HG02798 (cell line): Measurements from ENCODE around the gene RAB18.
"Not testable (repeated sequence)": the region's sequence is repeated elsewhere in the genome, so short reads cannot be mapped to it uniquely, and the experiment has no call there.

Source experiments
- ATAC-seq: cut with Tn5 transposase; IDR thresholded peaks from one replicate; pipeline ENCODE4 v1.9.1; 2021; ENCODE audit warnings: mild to moderate bottlenecking; ENCODE audit not compliant: unreplicated experiment, poor library complexity

Gene RAB18

DNA sequence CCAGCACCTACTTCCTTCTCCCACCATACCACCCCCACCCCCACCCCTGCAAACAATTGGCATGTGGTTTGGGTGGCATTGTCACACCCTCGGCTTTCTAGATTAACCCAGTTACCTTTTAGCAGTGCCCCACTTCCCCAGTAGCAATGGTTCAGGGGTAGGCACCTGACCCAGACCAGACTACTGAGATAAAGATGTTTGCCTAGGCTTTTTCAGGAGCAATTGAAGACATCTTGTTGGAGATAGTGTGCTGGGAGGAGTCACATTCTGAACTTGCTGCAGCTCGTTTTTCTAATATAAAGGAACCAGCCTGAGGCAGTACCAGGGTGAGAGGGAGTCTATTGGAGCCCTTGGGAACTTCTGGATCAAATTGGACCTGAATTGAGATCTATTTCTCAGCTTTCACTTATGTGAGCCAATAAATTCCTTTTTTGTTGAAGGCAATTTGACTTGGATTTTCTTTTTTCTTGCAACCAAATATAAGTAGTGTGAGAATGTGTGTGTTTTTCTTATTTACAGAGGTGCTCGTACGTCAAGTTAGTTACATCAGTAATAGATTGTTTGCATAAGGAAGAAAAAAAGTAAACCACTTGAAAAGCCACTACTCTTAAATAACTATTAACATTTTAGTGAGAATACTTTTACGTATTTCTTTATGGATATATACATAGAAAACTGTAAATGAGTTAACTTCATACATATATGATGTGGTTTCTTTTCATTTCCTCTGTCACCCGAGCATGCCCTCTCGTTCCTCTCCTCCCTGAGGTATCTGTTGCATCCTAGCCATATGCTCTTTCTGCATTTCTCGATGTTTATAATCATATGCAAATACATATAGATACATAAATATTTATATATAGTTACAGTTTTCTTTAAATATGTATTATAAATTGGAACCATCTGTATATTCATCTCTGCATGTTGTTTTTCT is 38.0 kb downstream of the RAB18 start:
- ATAC-seq: no peak

DNA sequence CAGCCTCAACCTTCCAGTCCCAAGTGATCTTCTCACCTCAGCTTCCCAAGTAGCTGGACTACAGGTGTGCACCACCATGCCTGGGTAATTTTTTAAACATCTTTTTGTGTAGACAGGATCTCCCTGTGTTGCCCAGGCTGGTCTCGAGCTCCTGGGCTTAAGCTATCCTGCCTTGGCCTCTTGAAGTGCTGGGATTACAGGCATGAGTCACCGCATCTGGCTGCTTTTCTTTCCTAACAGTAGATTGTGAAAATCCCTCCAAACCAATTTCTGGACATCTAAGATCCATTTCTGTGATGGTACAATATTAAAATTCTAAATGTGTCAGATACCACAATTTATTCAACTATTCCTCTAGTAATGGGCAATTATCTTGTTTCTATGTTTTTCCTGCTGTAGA is 38.7 kb downstream of the RAB18 start:
- ATAC-seq: no peak

- no peak for ATAC-seq
These were observed 42.9 kb downstream of the RAB18 start for GRCh38 chr10:27547047-27547446.

DNA sequence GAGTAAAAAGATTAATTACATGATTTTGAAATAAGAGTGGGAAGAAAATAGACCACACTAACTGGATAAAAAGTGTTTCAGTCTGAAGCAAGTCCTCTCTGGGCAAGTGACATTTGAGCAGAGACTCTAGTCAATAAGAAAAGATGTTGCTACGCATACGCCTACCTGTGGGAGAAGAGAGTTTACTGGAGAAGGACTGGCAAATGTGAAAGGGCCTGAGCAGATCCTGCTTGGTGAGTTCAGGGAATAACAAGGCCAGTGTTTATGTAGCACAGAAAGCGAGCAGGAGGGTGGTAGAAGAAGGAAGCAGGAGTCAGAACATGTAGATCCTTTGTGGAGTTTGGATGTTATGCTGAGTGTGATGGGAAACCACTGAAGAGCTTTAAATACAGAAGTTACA is 43.4 kb downstream of the RAB18 start:
- ATAC-seq: no peak

DNA sequence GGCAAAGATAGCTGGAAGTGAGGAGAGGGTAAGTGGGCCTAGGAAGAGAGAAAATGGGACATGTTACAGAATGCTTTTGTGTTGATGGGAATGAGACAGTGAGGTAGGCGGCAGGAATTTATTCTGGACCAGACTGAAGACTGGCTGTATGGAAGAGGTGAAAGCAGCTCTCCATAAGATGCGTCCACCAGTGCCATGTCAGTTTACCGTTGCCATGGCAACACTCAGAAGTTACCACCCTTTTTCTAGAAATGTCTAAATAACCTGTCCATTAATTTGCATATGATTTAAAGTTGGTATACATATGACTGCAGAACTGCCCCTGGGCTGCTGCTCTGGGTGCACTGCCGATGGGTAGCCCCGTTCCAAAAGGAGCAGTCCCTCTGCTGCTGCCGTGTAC is 46.7 kb downstream of the RAB18 start:
- ATAC-seq: no peak

DNA sequence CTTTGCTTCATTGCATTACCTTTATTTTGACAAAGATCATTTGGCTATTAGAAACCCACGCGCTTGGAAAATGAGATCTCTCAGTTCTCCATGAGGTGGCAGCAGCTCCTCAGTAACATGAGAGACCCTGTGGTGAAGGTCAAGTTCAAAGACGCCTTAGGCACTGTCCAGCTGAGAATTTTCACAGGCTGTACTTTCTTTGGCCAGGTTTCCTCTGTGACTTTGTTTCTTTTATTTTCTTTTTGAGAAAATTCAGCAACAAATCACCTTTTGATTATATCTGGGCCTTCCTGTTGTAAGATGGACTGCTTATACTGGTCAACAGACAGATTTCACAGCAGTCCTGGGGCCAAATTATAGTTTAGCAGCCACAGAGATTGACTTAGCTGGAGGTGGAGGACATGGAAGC is 54.5 kb downstream of the RAB18 start:
- peak; percentile 68 for ATAC-seq

- ATAC-seq: no peak
These were observed 57.2 kb downstream of the RAB18 start for GRCh38 chr10:27561334-27561733.

- ATAC-seq: no peak
These were observed 60.3 kb downstream of the RAB18 start for GRCh38 chr10:27564398-27564797.

- ATAC-seq: no peak
These were observed 60.8 kb downstream of the RAB18 start for GRCh38 chr10:27564880-27565279.

DNA sequence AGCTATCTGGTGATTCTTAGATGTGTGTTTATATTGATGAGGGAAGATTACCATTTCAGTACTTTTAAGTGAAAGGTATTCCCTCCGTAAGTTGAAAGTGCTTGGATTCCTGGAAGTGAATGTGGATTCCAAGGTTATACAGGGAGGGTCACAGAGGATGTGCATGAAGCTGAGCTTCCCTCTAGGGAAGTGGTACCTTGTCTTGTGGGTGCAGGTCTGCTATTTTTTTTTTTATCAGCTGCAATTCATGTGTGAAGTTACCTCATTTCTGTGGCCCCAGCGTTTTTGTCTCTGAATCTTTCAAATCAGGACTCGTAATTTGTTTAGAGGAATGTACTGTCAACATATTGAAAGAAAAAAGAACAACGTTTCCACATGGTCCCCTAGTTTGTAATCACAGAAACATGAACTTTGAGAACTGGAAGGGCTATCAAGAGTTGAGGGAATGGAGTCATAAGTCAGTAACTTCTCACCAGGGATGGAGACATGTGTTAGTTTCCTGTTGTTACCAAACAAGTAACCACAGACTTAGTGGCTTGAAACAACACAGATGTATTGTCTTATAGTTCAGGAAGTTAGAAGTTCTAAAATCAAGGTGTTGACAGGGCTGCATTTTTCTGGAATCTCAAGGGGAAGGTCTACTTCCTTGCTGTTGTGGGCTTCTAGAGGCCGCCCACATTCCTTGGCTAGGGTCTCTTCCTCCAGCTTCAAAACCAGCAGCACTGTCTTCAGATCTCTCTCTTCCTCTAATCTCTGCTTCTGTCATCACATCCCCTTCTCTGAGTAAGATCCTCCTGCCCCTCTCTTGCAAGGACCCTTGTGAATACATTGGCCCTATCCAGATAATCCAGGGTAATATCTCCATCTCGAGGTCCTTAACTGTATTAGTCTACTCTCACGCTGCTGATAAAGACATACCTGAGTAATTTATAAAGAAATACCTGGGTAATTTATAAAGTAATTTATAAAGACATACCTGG is 64.4 kb downstream of the RAB18 start:
- no peak for ATAC-seq

DNA sequence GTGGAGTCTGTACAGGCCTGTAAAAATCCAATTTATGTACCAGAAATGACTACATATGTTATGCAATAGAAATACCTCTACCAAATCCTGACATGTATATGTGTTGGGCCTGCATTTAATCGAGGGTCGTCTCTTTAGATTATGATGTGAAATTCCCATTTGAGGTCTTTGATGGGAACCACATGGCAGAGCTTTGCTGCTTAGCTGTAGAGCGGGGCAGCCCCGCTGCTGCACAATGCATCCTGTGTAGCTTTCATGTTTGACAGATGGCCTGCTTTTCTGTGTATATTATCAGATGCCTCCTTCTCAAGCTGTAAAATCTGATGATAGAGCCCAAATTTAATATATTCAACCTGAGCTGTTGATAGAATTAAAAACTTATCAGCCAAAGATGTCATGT is 65.8 kb downstream of the RAB18 start:
- no peak for ATAC-seq

DNA sequence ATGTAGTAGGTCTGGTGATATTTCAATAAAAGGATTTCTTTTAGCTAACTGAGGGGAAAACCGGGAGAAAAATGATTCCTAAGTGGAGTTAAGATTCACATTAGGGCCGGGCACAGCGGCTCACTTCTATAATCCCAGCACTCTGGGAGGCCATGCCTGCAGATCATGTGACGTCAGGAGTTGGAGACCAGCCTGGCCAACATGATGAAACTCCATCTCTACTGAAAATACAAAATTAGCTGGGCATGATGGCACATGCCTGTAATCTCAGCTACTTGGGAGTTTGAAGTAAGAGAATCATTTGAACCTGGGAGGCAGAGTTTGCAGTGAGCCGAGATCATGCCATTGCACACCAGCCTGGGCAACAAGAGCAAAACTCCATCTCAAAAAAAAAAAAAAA is 72.9 kb downstream of the RAB18 start:
- ATAC-seq: not testable (repeated sequence)

GRCh38 chr10:27578316-27578715 is 74.2 kb downstream of the RAB18 start:
- no peak for ATAC-seq

DNA sequence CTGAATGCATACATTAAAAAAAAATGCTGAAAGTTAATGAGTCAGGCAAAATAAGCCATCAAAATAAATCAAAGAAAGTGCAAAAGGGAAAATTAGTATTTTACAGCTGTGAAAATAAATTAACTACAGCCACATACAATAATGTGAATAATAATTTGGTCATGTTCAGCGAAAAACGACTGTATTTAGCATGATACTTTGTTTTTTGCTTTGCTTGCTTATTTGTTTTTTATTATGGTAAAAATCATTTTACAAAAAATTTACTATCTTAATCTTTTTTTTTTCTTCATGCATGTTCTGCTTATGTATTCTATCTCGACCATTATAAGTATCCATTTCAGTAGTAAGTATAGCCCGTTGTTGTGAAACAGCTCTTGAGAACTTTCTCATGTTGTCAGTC is 77.1 kb downstream of the RAB18 start:
- no peak for ATAC-seq

- no peak for ATAC-seq
These were observed 80.2 kb downstream of the RAB18 start for GRCh38 chr10:27584302-27584701.
